Measurements from ENCODE around the gene NT5C2.

The NT5C2 gene

DNA sequence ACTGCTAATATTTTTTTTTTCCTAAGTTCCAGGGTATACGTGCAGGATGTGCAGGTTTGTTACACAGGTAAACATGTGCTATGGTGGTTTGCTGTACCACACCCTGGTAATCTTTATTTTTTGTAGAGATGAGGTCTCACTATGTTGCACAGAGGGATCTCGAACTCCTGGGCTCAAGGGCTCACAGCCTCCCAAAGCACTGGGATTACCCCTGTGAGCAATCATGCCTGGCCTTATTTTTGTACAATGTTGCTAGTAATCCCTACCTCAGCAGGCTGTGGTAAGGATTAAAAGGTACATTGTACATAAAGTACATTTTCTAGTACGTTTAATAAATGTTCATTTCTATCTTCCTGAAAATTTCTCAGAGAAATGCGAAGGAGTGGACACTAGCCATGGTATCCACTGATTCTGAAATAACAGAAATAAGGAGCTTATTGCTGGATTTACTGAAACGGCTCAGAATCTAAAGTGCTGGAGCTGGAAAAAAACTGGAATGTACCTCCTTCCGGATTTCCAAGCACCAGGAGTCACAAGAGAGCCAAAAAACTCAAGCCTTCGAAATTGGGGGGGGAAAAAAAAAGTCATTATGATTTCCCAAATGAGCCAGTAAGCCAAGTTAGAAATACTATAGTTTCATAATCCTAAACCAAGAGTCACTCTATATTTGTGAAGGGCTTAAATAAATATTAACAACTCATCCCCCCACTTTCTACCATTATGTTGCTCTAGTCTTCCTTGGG is 69.6 kb downstream of the NT5C2 start:
- Histone ChIP-seq H3K9me3 (ENCODE audit: control insufficient read depth, insufficient read depth, low read length) (no peaks in the 10 kb centered on the region), H4K20me1 (ENCODE audit: control insufficient read depth, insufficient read depth, low read depth, low read length) (peaks cover 3% of the 10 kb centered on the region; the same call in 1 of the 2 replicates), H3K27ac (ENCODE audit: low read depth, low read length) (no peak overlapping the region), H3F3A (ENCODE audit: control insufficient read depth, insufficient read depth) (peaks cover 9% of the 10 kb centered on the region; the same call in 1 of the 2 replicates), H3K4me1 (ENCODE audit: control insufficient read depth, low read length) (no peaks in the 10 kb centered on the region), H3K27me3 (ENCODE audit: control insufficient read depth, low read length) (no peaks in the 10 kb centered on the region), H3K4me2 (ENCODE audit: low read length) (no peak overlapping the region), H3K9me2 (replicated peaks; ENCODE audit: control insufficient read depth, low read length) (no peaks in the 10 kb centered on the region), H3K36me3 (ENCODE audit: control insufficient read depth, low read length) (peaks cover 20% of the 10 kb centered on the region), H3K79me2 (ENCODE audit: control insufficient read depth, low read length) (peaks cover 28% of the 10 kb centered on the region), H3K4me3 (ENCODE audit: low read length) (no peak overlapping the region)
- TF ChIP-seq CTCF (IDR thresholded peaks at IDR 0.05; ENCODE audit: low read depth, low read length, poor library complexity, severe bottlenecking), result no peak

DNA sequence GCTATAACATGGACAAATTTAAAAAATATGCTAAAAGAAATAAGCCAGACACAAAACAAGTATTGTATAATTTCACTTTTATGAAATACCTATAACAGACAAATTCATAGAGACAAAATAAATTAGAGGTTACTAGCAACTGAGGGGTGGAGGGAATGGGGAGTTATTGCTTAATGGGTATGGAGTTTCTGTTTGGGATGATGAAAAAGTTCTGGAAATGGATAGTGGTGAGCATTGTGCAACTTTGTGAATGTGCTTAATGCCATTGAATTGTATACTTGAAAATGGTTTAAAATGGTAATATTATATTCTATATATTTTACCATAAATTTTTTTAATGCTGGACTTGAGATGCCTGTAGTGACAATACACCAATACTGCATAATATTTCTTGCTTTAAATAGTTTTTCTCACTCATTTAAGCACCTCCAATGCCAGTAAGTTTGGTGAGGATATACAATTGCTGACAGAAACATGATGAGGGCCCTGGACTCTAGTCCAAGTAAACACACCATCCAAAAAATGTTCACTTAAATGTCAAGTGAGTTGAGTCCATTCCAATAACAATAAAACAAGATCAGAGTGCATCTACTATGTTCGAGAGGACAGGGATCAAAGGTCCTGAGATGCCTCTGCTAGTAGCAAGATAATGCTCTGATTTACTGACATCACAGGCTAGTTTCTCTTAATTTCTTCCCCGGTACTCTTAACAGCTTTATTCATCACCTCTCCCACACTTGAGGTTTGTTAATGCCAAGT is 71.9 kb downstream of the NT5C2 start:
- no peak overlapping the region for H3K4me3 ChIP-seq (ENCODE audit: low read length)
- TF ChIP-seq CTCF (IDR thresholded peaks at IDR 0.05; ENCODE audit: low read depth, low read length, poor library complexity, severe bottlenecking), result no peak
- no peak for TF ChIP-seq EZH2phosphoT487 (IDR thresholded peaks at IDR 0.05; ENCODE audit: borderline replicate concordance, low read length)
- H4K20me1 ChIP-seq (ENCODE audit: control insufficient read depth, insufficient read depth, low read depth, low read length), result peaks cover 3% of the 10 kb centered on the region; the same call in 1 of the 2 replicates
- H3K4me1 ChIP-seq (ENCODE audit: control insufficient read depth, low read length), result no peaks in the 10 kb centered on the region
- peaks cover 5% of the 10 kb centered on the region; the same call in 1 of the 2 replicates for H3F3A ChIP-seq (ENCODE audit: control insufficient read depth, insufficient read depth)
- H3K27me3 ChIP-seq (ENCODE audit: control insufficient read depth, low read length), result no peaks in the 10 kb centered on the region
- H3K27ac ChIP-seq (ENCODE audit: low read depth, low read length), result no peak overlapping the region
- H3K36me3 ChIP-seq (ENCODE audit: control insufficient read depth, low read length), result peaks cover 12% of the 10 kb centered on the region; the same call in 1 of the 2 replicates
- H3K9me3 ChIP-seq (ENCODE audit: control insufficient read depth, insufficient read depth, low read length), result no peaks in the 10 kb centered on the region
- H3K4me2 ChIP-seq (ENCODE audit: low read length), result no peak overlapping the region
- H3K79me2 ChIP-seq (ENCODE audit: control insufficient read depth, low read length), result peaks cover 31% of the 10 kb centered on the region
- H3K9me2 ChIP-seq (replicated peaks; ENCODE audit: control insufficient read depth, low read length), result no peaks in the 10 kb centered on the region

DNA sequence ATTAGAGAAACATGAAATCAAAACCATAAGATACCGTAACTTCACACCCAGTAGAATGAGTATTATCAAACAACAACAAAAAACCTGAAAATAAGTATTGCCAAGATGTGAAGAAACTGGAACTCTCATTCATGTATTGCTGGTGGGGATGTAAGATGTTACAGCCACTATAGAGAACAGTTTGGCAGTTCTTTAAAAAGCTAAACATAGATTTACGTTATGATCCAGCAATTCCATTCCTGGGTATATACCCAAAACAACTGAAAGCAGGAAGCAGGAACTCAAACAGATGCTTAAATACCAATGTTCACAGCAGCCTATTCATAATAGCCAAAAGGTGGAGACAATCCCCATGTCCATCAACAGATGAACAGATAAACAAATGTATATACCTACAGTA is 72.5 kb downstream of the NT5C2 start:
- Histone ChIP-seq H4K20me1 (ENCODE audit: control insufficient read depth, insufficient read depth, low read depth, low read length) (peaks cover 3% of the 10 kb centered on the region; the same call in 1 of the 2 replicates), H3K27me3 (ENCODE audit: control insufficient read depth, low read length) (no peaks in the 10 kb centered on the region), H3K9me2 (replicated peaks; ENCODE audit: control insufficient read depth, low read length) (no peaks in the 10 kb centered on the region), H3K27ac (ENCODE audit: low read depth, low read length) (no peak overlapping the region), H3K4me3 (ENCODE audit: low read length) (no peak overlapping the region), H3K79me2 (ENCODE audit: control insufficient read depth, low read length) (peaks cover 31% of the 10 kb centered on the region), H3K4me2 (ENCODE audit: low read length) (no peak overlapping the region), H3K4me1 (ENCODE audit: control insufficient read depth, low read length) (no peaks in the 10 kb centered on the region), H3K36me3 (ENCODE audit: control insufficient read depth, low read length) (peaks cover 10% of the 10 kb centered on the region; the same call in 1 of the 2 replicates), H3F3A (ENCODE audit: control insufficient read depth, insufficient read depth) (peaks cover 5% of the 10 kb centered on the region; the same call in 1 of the 2 replicates), H3K9me3 (ENCODE audit: control insufficient read depth, insufficient read depth, low read length) (no peaks in the 10 kb centered on the region)
- TF ChIP-seq EZH2phosphoT487 (IDR thresholded peaks at IDR 0.05; ENCODE audit: borderline replicate concordance, low read length) (no peak), CTCF (IDR thresholded peaks at IDR 0.05; ENCODE audit: low read depth, low read length, poor library complexity, severe bottlenecking) (no peak)
